Measurements from ENCODE around the gene BEAN1.

Gene BEAN1

GRCh38 chr16:66523861-66524354, 96.8 kb downstream of the BEAN1 start:
- peaks cover 18% of the 10 kb centered on the region for H3F3A ChIP-seq (ENCODE audit: control insufficient read depth, insufficient read depth)
- peak overlapping the region; percentile 73 for H3K27ac ChIP-seq (ENCODE audit: low read depth, low read length)
- no peak for TF ChIP-seq CTCF (IDR thresholded peaks at IDR 0.05; ENCODE audit: low read depth, low read length, poor library complexity, severe bottlenecking)
- no peak for TF ChIP-seq EZH2phosphoT487 (IDR thresholded peaks at IDR 0.05; ENCODE audit: borderline replicate concordance, low read length)
- H3K27me3 ChIP-seq (ENCODE audit: control insufficient read depth, low read length): peaks cover 25% of the 10 kb centered on the region
- no peaks in the 10 kb centered on the region for H4K20me1 ChIP-seq (ENCODE audit: control insufficient read depth, insufficient read depth, low read depth, low read length)
- peak overlapping the region; percentile 85 for H3K4me2 ChIP-seq (ENCODE audit: low read length)
- peaks cover 65% of the 10 kb centered on the region for H3K4me1 ChIP-seq (ENCODE audit: control insufficient read depth, low read length)
- H3K4me3 ChIP-seq (ENCODE audit: low read length): peak overlapping the region; percentile 62
- H3K79me2 ChIP-seq (ENCODE audit: control insufficient read depth, low read length): no peaks in the 10 kb centered on the region
- H3K36me3 ChIP-seq (ENCODE audit: control insufficient read depth, low read length): no peaks in the 10 kb centered on the region
- H3K9me3 ChIP-seq (ENCODE audit: control insufficient read depth, insufficient read depth, low read length): no peaks in the 10 kb centered on the region
- no peaks in the 10 kb centered on the region for H3K9me2 ChIP-seq (replicated peaks; ENCODE audit: control insufficient read depth, low read length)

- no peaks in the 10 kb centered on the region for H4K20me1 ChIP-seq (ENCODE audit: control insufficient read depth, insufficient read depth, low read depth, low read length)
- no peaks in the 10 kb centered on the region for H3K9me2 ChIP-seq (replicated peaks; ENCODE audit: control insufficient read depth, low read length)
- TF ChIP-seq CTCF (IDR thresholded peaks at IDR 0.05; ENCODE audit: low read depth, low read length, poor library complexity, severe bottlenecking) (no peak), EZH2phosphoT487 (IDR thresholded peaks at IDR 0.05; ENCODE audit: borderline replicate concordance, low read length) (no peak)
- peaks cover 18% of the 10 kb centered on the region for H3F3A ChIP-seq (ENCODE audit: control insufficient read depth, insufficient read depth)
- H3K9me3 ChIP-seq (ENCODE audit: control insufficient read depth, insufficient read depth, low read length): no peaks in the 10 kb centered on the region
- H3K27me3 ChIP-seq (ENCODE audit: control insufficient read depth, low read length): peaks cover 25% of the 10 kb centered on the region
- no peaks in the 10 kb centered on the region for H3K36me3 ChIP-seq (ENCODE audit: control insufficient read depth, low read length)
- peaks cover 63% of the 10 kb centered on the region for H3K4me1 ChIP-seq (ENCODE audit: control insufficient read depth, low read length)
- peak overlapping the region; percentile 73 for H3K27ac ChIP-seq (ENCODE audit: low read depth, low read length)
- peak overlapping the region; percentile 62 for H3K4me3 ChIP-seq (ENCODE audit: low read length)
- H3K79me2 ChIP-seq (ENCODE audit: control insufficient read depth, low read length): no peaks in the 10 kb centered on the region
- H3K4me2 ChIP-seq (ENCODE audit: low read length): peak overlapping the region; percentile 85
These were observed 97.6 kb downstream of the BEAN1 start for GRCh38 chr16:66524601-66525164.

- no peaks in the 10 kb centered on the region for H3K9me2 ChIP-seq (replicated peaks; ENCODE audit: control insufficient read depth, low read length)
- H3K9me3 ChIP-seq (ENCODE audit: control insufficient read depth, insufficient read depth, low read length): no peaks in the 10 kb centered on the region
- H3K36me3 ChIP-seq (ENCODE audit: control insufficient read depth, low read length): no peaks in the 10 kb centered on the region
- H3K4me3 ChIP-seq (ENCODE audit: low read length): peak overlapping the region; percentile 62; the same call in 1 of the 2 replicates
- H3F3A ChIP-seq (ENCODE audit: control insufficient read depth, insufficient read depth): peaks cover 15% of the 10 kb centered on the region
- peak overlapping the region; percentile 73 for H3K27ac ChIP-seq (ENCODE audit: low read depth, low read length)
- peak overlapping the region; percentile 85 for H3K4me2 ChIP-seq (ENCODE audit: low read length)
- no peaks in the 10 kb centered on the region for H3K79me2 ChIP-seq (ENCODE audit: control insufficient read depth, low read length)
- TF ChIP-seq CTCF (IDR thresholded peaks at IDR 0.05; ENCODE audit: low read depth, low read length, poor library complexity, severe bottlenecking) (no peak), EZH2phosphoT487 (IDR thresholded peaks at IDR 0.05; ENCODE audit: borderline replicate concordance, low read length) (no peak)
- no peaks in the 10 kb centered on the region for H4K20me1 ChIP-seq (ENCODE audit: control insufficient read depth, insufficient read depth, low read depth, low read length)
- H3K27me3 ChIP-seq (ENCODE audit: control insufficient read depth, low read length): peaks cover 25% of the 10 kb centered on the region
- H3K4me1 ChIP-seq (ENCODE audit: control insufficient read depth, low read length): peaks cover 54% of the 10 kb centered on the region
These were observed 98.5 kb downstream of the BEAN1 start for GRCh38 chr16:66525396-66526180.

All from DOHH2 (cell line).